ENCODE data around the gene POTEJ. TPM values are rescaled to one million over a fixed set of nuclear protein-coding genes. Genes with fewer than 3 reads are reported as not detected.
"Not testable (repeated sequence)": the region's sequence is repeated elsewhere in the genome, so short reads cannot be mapped to it uniquely, and the experiment has no call there.

Gene POTEJ
- total RNA-seq, 1 experiment from 2014 or later: not detected

DNA sequence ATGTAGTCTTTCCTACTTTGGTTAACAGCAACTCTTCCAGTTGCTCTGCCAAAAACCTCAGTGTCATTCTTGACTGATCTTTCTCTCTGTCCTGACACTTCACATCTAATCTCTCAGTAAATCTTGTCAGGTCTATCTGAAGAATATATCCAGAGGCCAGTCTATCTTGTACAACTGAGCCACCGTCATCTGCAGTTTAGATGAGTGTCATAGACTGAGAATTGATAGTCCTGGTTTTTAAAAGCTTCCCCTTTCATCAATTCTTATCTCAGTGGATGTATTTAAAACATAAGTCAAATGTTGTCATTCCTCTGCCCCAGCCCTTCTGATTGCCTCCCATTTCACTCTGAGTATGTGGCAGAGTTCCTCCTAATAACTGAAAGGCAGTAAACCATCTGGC, 38.0 kb downstream of the POTEJ start:
- no CpG with 5 or more reads among the region's 1 CpG for WGBS (ENCODE audit: extremely low coverage, insufficient read length, low lambda C conversion rate)
- not testable (repeated sequence) for H4K20me1 ChIP-seq (ENCODE audit: control insufficient read depth, insufficient read depth, insufficient read length); H3K18ac ChIP-seq (ENCODE audit: insufficient read length, low read depth, low read length); H3K9me3 Mint-ChIP-seq; H3K27me3 ChIP-seq (ENCODE audit: insufficient read depth, low read length); H2BK5ac ChIP-seq (ENCODE audit: insufficient read length, low read length); H3K36me3 Mint-ChIP-seq (ENCODE audit: insufficient read depth in 1 of 3, low read depth in 3 of 3); H3K4me3 Mint-ChIP-seq; DNase-seq; H3T11ph ChIP-seq (ENCODE audit: low read length); H3K23me2 ChIP-seq (ENCODE audit: insufficient read length, low read depth, low read length, poor library complexity, severe bottlenecking); H2BK15ac ChIP-seq (ENCODE audit: low read depth, low read length); H3K27me3 Mint-ChIP-seq (ENCODE audit: low read depth); H3K27ac ChIP-seq (ENCODE audit: insufficient read length, low read depth, low read length); H3K14ac ChIP-seq (ENCODE audit: insufficient read depth, low read length); H3K23ac ChIP-seq (ENCODE audit: insufficient read length, low read depth, low read length); H3K79me2 ChIP-seq (ENCODE audit: insufficient read depth, low read length); H3K9ac ChIP-seq (ENCODE audit: extremely low read depth, insufficient read length, low read length); H4K5ac ChIP-seq (ENCODE audit: insufficient read length, low read depth, low read length); H2BK120ac ChIP-seq (ENCODE audit: low read depth, low read length, poor library complexity, severe bottlenecking); H2AK5ac ChIP-seq (ENCODE audit: insufficient read length, low read length); H3K4me1 ChIP-seq (ENCODE audit: insufficient read depth, low read length); H3K4me2 ChIP-seq (ENCODE audit: insufficient read depth, insufficient read length, low read length); H3K4me1 Mint-ChIP-seq; H4K91ac ChIP-seq (ENCODE audit: insufficient read length, low read depth, low read length); H3K79me1 ChIP-seq (ENCODE audit: insufficient read depth, low read depth, low read length, poor library complexity, severe bottlenecking); H3K56ac ChIP-seq (ENCODE audit: insufficient read length, low read depth, low read length); H2AFZ ChIP-seq (ENCODE audit: low read length); H3K9me3 ChIP-seq (ENCODE audit: control insufficient read depth, low read depth, low read length); H4K8ac ChIP-seq (replicated peaks; ENCODE audit: insufficient read length, low read depth, low read length); H2BK12ac ChIP-seq (ENCODE audit: insufficient read length, low read depth, low read length); H2BK20ac ChIP-seq (ENCODE audit: low read depth, low read length, poor library complexity, severe bottlenecking); H3K4ac ChIP-seq (ENCODE audit: low read depth, low read length); H3K27ac Mint-ChIP-seq

DNA sequence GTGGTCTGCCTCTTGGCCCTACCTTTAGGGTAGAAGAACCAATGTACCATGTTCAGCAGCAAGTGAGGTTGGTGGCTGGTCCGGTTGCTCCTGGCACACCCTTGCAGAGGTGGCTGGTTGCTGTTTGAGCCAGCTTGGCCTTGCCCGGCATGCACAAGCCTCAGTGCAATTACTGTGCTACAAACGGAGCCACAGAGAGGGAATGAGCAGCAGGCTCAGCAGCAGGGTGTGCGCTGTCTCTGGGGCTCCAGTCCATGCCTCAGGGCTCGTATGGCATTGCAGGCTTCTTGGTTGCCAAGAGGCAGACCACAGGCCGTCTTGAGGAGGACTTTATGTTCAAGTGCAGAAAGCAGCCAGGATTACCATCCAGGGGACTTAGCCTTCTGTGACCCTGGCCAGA, 53.3 kb downstream of the POTEJ start:
- not testable (repeated sequence) for H2BK20ac ChIP-seq (ENCODE audit: low read depth, low read length, poor library complexity, severe bottlenecking); H2BK12ac ChIP-seq (ENCODE audit: insufficient read length, low read depth, low read length); H3K9ac ChIP-seq (ENCODE audit: extremely low read depth, insufficient read length, low read length); H4K5ac ChIP-seq (ENCODE audit: insufficient read length, low read depth, low read length); H3K4me1 ChIP-seq (ENCODE audit: insufficient read depth, low read length); H2AK5ac ChIP-seq (ENCODE audit: insufficient read length, low read length); H3K4me1 Mint-ChIP-seq; H3K79me2 ChIP-seq (ENCODE audit: insufficient read depth, low read length); H3K14ac ChIP-seq (ENCODE audit: insufficient read depth, low read length); H4K91ac ChIP-seq (ENCODE audit: insufficient read length, low read depth, low read length); H2AFZ ChIP-seq (ENCODE audit: low read length); H3K23ac ChIP-seq (ENCODE audit: insufficient read length, low read depth, low read length); H3T11ph ChIP-seq (ENCODE audit: low read length); H3K4me2 ChIP-seq (ENCODE audit: insufficient read depth, insufficient read length, low read length); H3K27me3 ChIP-seq (ENCODE audit: insufficient read depth, low read length); H4K20me1 ChIP-seq (ENCODE audit: control insufficient read depth, insufficient read depth, insufficient read length); H3K27ac Mint-ChIP-seq; H3K56ac ChIP-seq (ENCODE audit: insufficient read length, low read depth, low read length); H3K4ac ChIP-seq (ENCODE audit: low read depth, low read length); H3K9me3 Mint-ChIP-seq; H2BK15ac ChIP-seq (ENCODE audit: low read depth, low read length); H2BK120ac ChIP-seq (ENCODE audit: low read depth, low read length, poor library complexity, severe bottlenecking); H2BK5ac ChIP-seq (ENCODE audit: insufficient read length, low read length); H3K27ac ChIP-seq (ENCODE audit: insufficient read length, low read depth, low read length); H3K79me1 ChIP-seq (ENCODE audit: insufficient read depth, low read depth, low read length, poor library complexity, severe bottlenecking); H3K4me3 Mint-ChIP-seq; H3K23me2 ChIP-seq (ENCODE audit: insufficient read length, low read depth, low read length, poor library complexity, severe bottlenecking); H3K18ac ChIP-seq (ENCODE audit: insufficient read length, low read depth, low read length); H3K27me3 Mint-ChIP-seq (ENCODE audit: low read depth); H3K36me3 Mint-ChIP-seq (ENCODE audit: insufficient read depth in 1 of 3, low read depth in 3 of 3); H4K8ac ChIP-seq (replicated peaks; ENCODE audit: insufficient read length, low read depth, low read length); H3K9me3 ChIP-seq (ENCODE audit: control insufficient read depth, low read depth, low read length)
- no CpG with 5 or more reads among the region's 6 CpGs for WGBS (ENCODE audit: extremely low coverage, insufficient read length, low lambda C conversion rate)
- DNase-seq: peak; percentile 2
